HG03439 (cell line): Measurements from ENCODE around the gene RHBDD1.

Experiments used
- ATAC-seq: cut with Tn5 transposase; IDR thresholded peaks from one replicate; pipeline ENCODE4 v1.9.1; 2021; ENCODE audit warnings: mild to moderate bottlenecking, moderate library complexity; ENCODE audit not compliant: unreplicated experiment

Gene RHBDD1

GRCh38 chr2:226978300-226978699, 142.4 kb downstream of the RHBDD1 start:
- no peak for ATAC-seq

DNA sequence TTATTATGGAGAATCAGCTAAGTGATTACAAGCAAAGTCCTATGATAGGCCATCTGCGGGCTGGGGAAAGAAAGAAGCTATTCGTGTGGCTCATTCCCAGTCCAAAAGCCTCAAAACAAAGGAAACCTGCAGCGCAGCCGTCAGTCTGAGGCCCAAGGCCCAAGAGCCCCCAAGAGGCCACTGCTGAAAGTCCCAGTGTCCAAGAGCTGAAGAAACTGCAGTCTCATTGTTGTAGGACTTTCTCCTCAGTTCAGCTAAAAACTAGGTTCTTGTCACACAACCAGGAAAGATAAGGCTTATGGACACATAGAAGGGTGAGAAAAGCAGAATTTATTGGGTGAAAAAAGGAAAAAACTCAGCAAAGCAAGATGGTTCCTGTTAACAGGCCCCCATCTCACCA, 143.2 kb downstream of the RHBDD1 start:
- ATAC-seq = no peak

DNA sequence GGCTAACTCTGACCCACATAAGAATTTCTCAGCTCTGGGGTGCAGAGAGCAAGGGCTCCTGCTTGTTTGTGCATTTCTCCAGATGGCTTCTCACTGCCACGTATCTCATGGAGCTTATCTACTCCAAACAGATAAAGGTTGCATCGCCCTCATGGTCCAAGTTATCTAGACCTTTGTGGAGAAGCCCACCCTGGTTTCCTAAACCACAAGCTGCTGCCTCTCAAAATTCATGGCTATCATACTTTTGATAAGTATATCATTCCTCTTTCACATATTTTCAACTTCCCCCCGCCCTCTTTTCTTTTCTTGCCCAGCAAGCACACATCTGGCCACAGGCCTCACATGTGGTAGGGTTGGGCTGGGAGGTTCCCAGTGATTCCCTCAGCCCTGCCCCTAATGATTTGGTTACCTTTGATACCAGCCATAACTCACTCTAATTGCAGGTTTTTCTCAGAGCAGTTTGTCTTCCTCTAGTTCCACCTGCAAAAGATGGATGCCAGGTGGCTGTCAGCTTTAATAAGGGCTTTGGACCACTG, 146.0 kb downstream of the RHBDD1 start:
- no peak for ATAC-seq

DNA sequence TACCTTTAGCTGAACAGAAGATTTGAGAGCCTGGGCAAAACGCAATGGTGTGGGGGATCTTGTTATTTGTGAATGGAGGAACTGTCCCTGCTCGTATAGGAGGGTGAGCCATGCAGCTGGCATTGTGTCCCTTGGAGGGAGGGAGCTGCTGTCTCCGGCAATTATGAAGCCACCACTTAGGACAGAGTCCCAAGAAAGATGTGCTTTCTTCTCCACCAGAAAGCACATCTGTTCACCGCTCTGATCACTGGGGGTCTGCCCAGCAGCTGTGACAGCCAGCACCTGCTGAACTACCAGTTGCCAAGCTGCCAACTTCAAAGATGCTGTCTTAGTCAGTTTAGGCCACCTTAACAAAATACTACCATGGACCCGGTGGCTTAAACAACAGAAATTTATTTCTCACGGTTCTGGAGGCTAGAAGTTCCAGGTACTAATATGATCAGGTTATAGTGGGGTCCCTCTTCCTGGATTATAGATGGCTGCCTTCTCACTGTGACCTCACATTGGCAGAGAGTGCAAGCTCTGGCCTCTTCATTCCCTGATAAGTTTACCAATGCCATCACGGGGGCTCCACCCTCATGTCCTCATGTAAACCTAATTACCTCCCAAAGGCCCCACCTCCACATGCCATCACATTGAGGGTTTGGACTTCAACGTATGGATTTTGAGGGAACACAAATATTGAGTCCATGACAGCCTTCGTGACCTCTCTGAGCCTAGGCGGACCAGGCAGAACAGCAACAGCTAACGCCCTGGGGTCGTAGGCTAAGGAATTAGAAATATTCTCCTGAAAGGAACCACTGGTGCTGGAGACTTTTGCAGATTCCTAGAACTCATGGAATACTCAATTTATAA, 148.3 kb downstream of the RHBDD1 start:
- no peak for ATAC-seq

DNA sequence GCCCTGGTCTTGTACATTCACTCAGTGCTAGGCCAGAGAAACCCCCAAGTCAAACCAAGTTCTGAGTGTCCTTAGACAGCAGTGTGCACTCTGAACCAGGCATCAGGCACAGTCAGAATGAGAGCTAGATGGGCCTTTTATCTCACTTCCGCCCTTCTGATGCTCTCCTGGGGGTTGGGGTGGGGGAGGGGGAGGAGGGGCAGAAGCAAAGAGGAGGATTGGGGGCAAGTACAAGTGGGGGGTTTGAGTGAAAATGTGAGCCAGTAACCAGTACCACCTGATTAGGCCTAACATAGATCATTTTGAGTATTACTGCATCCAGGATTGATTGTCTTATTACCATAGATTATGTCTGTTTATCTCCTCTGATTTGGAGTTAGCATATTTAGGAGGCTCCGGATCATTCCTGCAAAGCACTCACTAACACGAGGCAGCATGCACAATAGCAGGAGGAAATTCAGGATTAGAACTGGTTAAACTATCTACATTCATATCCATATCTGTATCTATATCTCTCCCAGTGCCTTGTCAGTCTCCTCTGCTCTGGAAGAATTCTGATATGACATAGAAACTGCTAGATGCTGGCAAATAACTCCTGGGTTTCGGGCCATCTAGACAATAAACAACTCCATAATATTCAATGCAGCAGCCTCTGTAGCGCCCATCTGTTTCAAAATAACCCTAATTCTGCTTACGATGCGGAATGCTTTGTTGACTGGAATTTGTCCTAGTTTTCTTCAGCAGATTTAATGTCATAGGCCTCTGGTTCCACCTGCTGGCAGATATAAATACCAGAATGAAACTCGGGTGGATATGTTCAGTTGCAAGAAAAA, 149.1 kb downstream of the RHBDD1 start:
- peak; percentile 94 for ATAC-seq

DNA sequence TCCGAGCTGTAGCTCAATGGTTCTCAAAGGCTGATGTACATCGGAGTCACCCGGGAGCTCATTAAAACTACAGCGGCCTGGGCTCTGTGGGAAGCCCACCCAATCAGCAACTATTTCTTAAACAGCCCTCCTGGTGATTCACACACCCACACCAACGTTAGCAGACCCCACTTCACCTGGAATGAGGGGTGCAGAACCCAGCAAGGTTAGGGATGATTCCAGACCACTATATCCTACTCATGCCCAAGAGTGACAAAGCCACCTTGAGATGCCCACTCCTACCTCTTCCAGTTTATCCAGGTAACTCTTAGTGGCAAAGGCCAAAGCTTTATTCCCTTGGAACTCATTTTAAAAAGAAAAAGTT, 149.7 kb downstream of the RHBDD1 start:
- no peak for ATAC-seq

- ATAC-seq = no peak
These were observed 155.8 kb downstream of the RHBDD1 start for GRCh38 chr2:226991663-226992062.

DNA sequence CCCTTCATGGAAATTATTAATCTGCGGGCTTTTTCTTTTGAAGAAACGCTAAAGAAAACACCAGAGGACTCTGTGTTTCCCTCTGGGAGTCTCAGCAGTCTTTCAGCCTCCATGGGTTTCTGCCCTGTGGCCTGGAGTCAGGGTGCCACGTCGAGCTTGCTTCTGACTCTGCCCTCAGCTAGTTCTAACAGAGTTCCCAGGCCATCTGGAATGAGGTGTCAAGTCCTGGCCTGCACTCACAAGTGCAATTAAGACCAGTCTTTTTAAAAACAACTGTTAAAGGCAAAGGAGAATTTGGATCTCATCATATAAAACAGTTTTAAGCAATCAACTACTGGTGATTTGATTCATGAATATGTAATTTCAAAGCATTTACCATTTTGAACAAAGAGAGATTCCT, 157.3 kb downstream of the RHBDD1 start:
- ATAC-seq = no peak

- no peak for ATAC-seq
These were observed 158.9 kb downstream of the RHBDD1 start for GRCh38 chr2:226994775-226995174.

DNA sequence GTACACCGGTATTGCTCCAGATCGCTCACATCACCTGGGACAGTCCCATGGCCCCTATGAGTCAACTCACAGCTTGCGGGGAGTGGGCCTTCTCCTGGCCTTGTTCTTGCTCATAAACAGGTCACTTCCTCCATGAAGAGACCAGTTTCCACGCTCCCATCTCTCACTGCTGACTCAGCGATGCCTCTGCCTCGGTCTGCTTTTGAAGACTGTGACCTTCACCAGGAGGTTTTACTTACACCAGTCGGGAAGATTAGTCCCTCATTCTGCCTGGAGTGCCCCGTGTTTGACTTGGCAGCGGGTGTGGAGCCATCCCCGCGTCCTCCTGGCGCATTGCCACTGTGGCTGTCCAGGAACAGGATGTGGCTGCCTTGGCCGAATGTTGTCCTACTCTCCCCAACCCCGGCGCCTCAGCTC, 159.8 kb downstream of the RHBDD1 start:
- no peak for ATAC-seq

DNA sequence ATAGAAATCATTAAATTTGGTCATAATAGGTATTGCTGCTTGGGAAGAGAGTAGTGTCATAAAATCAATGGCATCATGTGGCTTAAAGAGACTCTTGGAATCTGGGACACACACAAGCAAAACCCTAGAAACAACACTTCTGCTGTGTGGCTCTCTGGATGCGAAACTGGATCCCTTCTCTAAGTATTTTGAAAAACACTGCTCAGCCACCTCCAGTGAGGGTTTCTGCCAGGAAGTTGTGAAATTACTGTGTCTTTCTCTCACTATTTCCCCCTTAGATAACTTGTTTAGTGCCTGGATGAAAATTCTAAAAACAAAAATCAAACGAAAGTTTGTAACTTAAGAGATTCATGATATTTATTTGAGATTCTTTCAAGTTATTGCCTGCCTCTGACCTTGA, 163.8 kb downstream of the RHBDD1 start:
- ATAC-seq = no peak

GRCh38 chr2:227000123-227000522, 164.3 kb downstream of the RHBDD1 start:
- ATAC-seq = no peak

DNA sequence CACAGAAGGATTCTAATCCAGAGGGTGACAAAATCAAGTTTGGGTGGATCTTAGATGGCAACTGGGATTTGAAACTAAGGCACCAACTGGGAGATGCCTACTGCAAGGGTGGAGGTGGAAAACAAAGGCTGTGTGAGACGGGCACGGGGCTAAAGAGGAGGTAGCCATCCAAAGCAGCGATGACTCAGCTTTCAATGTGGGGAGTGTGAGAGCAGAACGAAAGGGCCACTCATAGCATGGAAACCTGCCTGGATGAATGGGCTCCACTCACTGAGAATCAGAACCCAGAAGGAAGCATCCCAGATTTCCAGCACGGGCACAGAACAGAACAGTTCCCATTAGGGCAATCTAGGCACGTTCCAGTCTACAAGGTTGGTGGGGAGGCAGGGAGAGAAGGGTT, 168.6 kb downstream of the RHBDD1 start:
- no peak for ATAC-seq

GRCh38 chr2:227006189-227006897, 170.5 kb downstream of the RHBDD1 start:
- ATAC-seq = no peak

DNA sequence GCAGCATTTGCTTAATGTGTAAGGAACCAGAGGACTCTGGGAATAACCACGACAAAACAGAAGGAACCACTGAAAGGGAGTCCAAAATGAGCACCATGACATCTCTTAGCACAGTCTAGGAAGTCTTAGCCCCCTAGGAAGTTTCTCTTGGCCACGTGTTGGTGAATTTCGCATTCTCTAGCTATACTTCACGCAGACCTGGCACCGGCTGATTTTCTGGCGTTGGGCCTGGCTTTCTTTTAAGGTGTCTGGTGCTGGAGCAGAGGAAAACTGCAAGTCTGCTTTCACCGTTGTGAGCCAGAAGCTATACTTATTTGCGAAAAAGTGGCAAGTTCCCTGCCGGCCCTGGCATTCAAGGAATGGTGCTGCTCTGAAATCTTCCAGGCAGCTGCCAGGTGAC, 171.3 kb downstream of the RHBDD1 start:
- ATAC-seq = no peak

DNA sequence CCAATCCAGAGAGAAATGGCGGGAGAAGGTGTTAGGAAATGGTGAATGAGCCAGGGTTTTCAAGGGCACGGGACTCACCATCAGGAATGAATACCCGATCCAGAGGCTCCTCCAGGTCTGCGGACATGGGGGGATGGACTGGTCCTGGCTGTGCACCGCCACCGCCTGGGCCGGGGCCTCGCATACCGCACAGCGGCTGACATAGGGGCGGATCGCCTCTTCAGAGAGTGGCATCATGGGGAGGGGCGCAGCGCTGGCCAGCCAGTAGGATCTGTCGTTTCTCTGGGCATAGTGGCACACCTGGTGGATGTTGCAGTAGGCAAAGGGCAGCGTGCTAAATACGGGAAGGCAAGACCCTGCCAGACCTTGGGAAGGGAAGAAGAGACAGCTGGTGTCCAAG, 172.1 kb downstream of the RHBDD1 start:
- ATAC-seq = no peak

DNA sequence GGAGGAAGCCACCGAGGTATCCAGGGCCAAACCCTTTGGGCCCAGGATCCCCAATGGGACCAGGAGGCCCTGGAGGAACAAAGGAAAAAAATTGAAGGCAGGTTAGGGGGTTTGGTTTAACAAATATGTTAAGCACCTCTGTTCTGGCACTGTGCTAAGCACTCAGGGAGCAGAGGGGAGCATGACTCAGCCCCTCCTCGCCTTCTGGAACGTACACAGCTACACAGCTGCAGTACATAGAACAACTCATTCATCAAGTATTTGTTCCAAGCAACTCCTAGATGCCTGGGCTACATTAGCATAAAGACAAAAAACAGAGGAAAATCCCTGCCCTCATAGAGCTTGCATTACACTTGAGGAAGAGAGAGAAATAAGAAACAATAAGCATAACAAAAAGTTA, 174.6 kb downstream of the RHBDD1 start:
- no peak for ATAC-seq

- no peak for ATAC-seq
These were observed 177.5 kb downstream of the RHBDD1 start for GRCh38 chr2:227013330-227013729.

GRCh38 chr2:227013881-227014280, 178.0 kb downstream of the RHBDD1 start:
- ATAC-seq = no peak

DNA sequence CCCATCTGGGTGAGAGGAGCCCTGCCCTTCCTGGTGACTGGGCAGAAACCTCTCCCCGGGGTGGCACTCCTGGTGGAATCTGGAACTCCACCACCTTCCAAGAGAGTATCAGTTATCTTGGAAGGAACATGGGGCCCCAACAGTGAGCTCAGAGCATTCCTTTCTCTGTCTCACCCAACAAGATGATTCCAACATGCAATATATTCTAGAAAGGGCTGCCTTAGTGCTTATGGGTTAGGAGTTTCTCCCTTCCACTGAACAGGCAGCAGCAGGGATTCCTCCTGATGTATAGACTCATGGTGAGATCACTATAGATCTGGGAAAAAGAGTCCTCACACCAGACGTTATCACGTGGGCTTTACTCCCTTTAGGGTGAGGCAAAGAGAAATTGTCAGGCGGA, 181.0 kb downstream of the RHBDD1 start:
- no peak for ATAC-seq

DNA sequence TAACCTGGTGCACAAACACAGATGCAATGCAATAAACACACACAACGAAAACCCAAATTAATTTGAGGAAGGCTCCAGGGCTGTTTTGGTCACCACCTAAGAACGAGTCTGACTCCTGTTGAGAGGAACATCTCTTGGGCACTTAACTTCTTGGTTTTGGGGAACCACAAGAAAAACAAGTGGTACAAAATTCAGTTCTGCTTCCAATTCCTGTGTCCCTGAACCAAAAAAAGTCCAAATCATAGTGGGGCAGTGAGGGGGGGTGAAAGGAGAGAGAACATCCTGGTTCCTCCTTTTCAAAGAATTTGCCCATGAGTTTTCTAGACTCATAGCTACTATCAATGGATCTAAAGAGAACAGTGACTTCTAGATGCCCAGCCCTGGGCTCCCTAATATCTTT, 184.6 kb downstream of the RHBDD1 start:
- ATAC-seq = no peak
